HEK293 (cell line): ENCODE measurements around the gene MGST3.

Source experiments
- CTCF ChIA-PET: fragments of 350-600 bp; formaldehyde crosslinking; extraction: SDS; loops from one replicate; lab custom pipeline; 2021; ENCODE audit warnings: antibody characterized with exemption; lab: Yijun Ruan, JAX
- POLR2A ChIA-PET: fragments of 300-600 bp; formaldehyde crosslinking; extraction: SDS; loops from one replicate; lab custom pipeline; 2020; ENCODE audit warnings: antibody characterized with exemption, inconsistent platforms; lab: Yijun Ruan, JAX
- H3K27ac ChIP-seq: fragments of 200-500 bp; sonication (Bioruptor generic); 2 replicates; pipeline ENCODE4 v1.5.1; 2014; ENCODE audit warnings: low read depth, low read length, control low read depth, inconsistent platforms; ENCODE audit errors: extremely low read depth
- H3K36me3 ChIP-seq, 2 experiments: fragments of 200-500 bp in 1 of 2; sonication (Bioruptor generic) in 1 of 2; 1 replicate in 1 of 2; 2 replicates in 1 of 2; pipeline ENCODE4 v1.5.1; 2014 to 2017; ENCODE audit warnings: inconsistent platforms in 2 of 2, low read length in 2 of 2; ENCODE audit not compliant: control insufficient read depth in 2 of 2, insufficient read depth in 1 of 2
- H3K4me1 ChIP-seq: fragments of 200-500 bp; sonication (Bioruptor generic); 2 replicates; pipeline ENCODE4 v1.5.1; 2014; ENCODE audit warnings: mild to moderate bottlenecking, low read length, inconsistent platforms; ENCODE audit not compliant: control insufficient read depth, insufficient read depth
- H3K4me3 ChIP-seq: 2 replicates; pipeline ENCODE4 v1.5.1; 2011; ENCODE audit warnings: low read depth, mild to moderate bottlenecking, control low read depth, low read length, moderate library complexity
- H3K9me3 ChIP-seq: fragments of 200-500 bp; sonication (Bioruptor generic); 2 replicates; pipeline ENCODE4 v1.5.1; 2014; ENCODE audit warnings: low read depth, low read length, inconsistent platforms; ENCODE audit not compliant: control insufficient read depth, insufficient read depth
- ELK4 ChIP-seq: IDR thresholded peaks from 2 replicates; pipeline ENCODE4 v1.6.1; 2011; ENCODE audit warnings: mild to moderate bottlenecking, low read depth, low read length, borderline replicate concordance
- KLF1 ChIP-seq: fragments of 450-650 bp; formaldehyde crosslinking; IDR thresholded peaks from 2 replicates; pipeline ENCODE4 v1.5.1; 2016; ENCODE audit warnings: missing biosample characterization, missing genetic modification characterization
- SP7 ChIP-seq: fragments of 450-650 bp; formaldehyde crosslinking; IDR thresholded peaks from 2 replicates; pipeline ENCODE4 v1.5.1; 2016; ENCODE audit warnings: missing biosample characterization, missing genetic modification characterization
- TSHZ1 ChIP-seq: fragments of 450-650 bp; formaldehyde crosslinking; IDR thresholded peaks from 2 replicates; pipeline ENCODE4 v1.5.1; 2016; ENCODE audit warnings: missing biosample characterization, missing genetic modification characterization, borderline replicate concordance
- ZBTB1 ChIP-seq: fragments of 450-650 bp; formaldehyde crosslinking; IDR thresholded peaks from 2 replicates; pipeline ENCODE4 v1.5.1; 2016; ENCODE audit warnings: missing biosample characterization, missing genetic modification characterization
- ZFP41 ChIP-seq: fragments of 450-650 bp; formaldehyde crosslinking; IDR thresholded peaks from 2 replicates; pipeline ENCODE4 v1.5.1; 2016; ENCODE audit warnings: missing biosample characterization, missing genetic modification characterization, borderline replicate concordance
- ZNF184 ChIP-seq: fragments of 450-650 bp; IDR thresholded peaks from 2 replicates; pipeline ENCODE4 v1.5.1; 2018; ENCODE audit warnings: missing biosample characterization, mild to moderate bottlenecking, missing genetic modification characterization
- ZNF223 ChIP-seq: fragments of 450-650 bp; formaldehyde crosslinking; IDR thresholded peaks from 2 replicates; pipeline ENCODE4 v1.5.1; 2016; ENCODE audit warnings: missing biosample characterization, missing genetic modification characterization
- ZNF302 ChIP-seq: fragments of 450-650 bp; formaldehyde crosslinking; IDR thresholded peaks from 2 replicates; pipeline ENCODE4 v1.5.1; 2016; ENCODE audit warnings: missing biosample characterization, missing genetic modification characterization, low read depth
- ZNF518A ChIP-seq: fragments of 450-650 bp; formaldehyde crosslinking; conservative IDR thresholded peaks from 2 replicates; pipeline ENCODE4 v1.5.1; 2016; ENCODE audit warnings: low read depth, missing biosample characterization, missing genetic modification characterization
- ZNF677 ChIP-seq: fragments of 450-650 bp; IDR thresholded peaks from 2 replicates; pipeline ENCODE4 v1.5.0; 2018; ENCODE audit warnings: missing biosample characterization, mild to moderate bottlenecking, missing genetic modification characterization, moderate library complexity
- ZNF830 ChIP-seq: fragments of 450-650 bp; IDR thresholded peaks from 2 replicates; pipeline ENCODE4 v1.5.0; 2018; ENCODE audit warnings: missing biosample characterization, missing genetic modification characterization, low read depth, mild to moderate bottlenecking, moderate library complexity

The MGST3 gene

GRCh38 chr1:165600793-165601192, 30.2 kb upstream of the MGST3 start:
- CTCF ChIA-PET: interaction anchor here (0.5 to 5.5 kb wide), 30 partner anchors 8 to 1258 kb away, joined by 3 to 75 read pairs (median 4); no protein-coding TSS in a partner anchor
- POLR2A ChIA-PET: interaction anchor here (0.6 kb wide), 1 partner anchor 222 kb away, joined by 3 read pairs; no protein-coding TSS in a partner anchor

More at GRCh38 chr1:165600793-165601192, 30.2 kb upstream of the MGST3 start:
- H3K9me3 ChIP-seq: no peaks in the 10 kb centered on the region
- H3K4me1 ChIP-seq: no peaks in the 10 kb centered on the region
- H3K4me3 ChIP-seq: no peak overlapping the region
- TF ChIP-seq TSHZ1 (tag by site-specific recombination) (no peak), ZNF184 (tag by site-specific recombination) (no peak), ZBTB1 (no peak), ZNF223 (tag by site-specific recombination) (no peak), ELK4 (no peak), KLF1 (tag by site-specific recombination) (no peak), SP7 (tag by site-specific recombination) (no peak), ZNF302 (tag by site-specific recombination) (no peak), ZNF830 (no peak), ZNF518A (tag by site-specific recombination) (no peak), ZFP41 (tag by site-specific recombination) (no peak), ZNF677 (tag by site-specific recombination) (no peak)
- H3K27ac ChIP-seq: no peak overlapping the region
- no peaks in the 10 kb centered on the region for H3K36me3 ChIP-seq
